H1 (cell line): ENCODE results near the gene PYGB. TPM values are rescaled to one million over a fixed set of nuclear protein-coding genes. Genes with fewer than 3 reads are reported as not detected.

Experiments used
- CTCF ChIA-PET: fragments of 300-600 bp; sonication (Branson Sonifier 250); formaldehyde crosslinking; loops from one replicate; lab custom pipeline; 2021; ENCODE audit not compliant: partially characterized antibody; lab: Charles Lee
- POLR2A ChIA-PET: fragments of 300-600 bp; sonication (Branson Sonifier 250); formaldehyde crosslinking; loops from one replicate; lab custom pipeline; 2021; ENCODE audit warnings: inconsistent platforms; ENCODE audit not compliant: partially characterized antibody; lab: Charles Lee
- DNase-seq, 2 experiments: peaks; one replicate each; pipeline versions ENCODE4 v3.0.0 to v3.0.0-alpha.2; 2010 to 2022; ENCODE audit warnings: low spot score in 2 of 2, low read depth in 1 of 2, mixed read lengths in 1 of 2
- FAIRE-seq: peaks from 2 replicates; lab custom pipeline; 2011; peaks lifted over from hg19 to GRCh38; lab: Jason Lieb, UNC
- H2AFZ ChIP-seq: 2 replicates; pipeline ENCODE4 v1.8.1; 2012; ENCODE audit warnings: low read length, inconsistent platforms
- H2AK5ac ChIP-seq: 2 replicates; pipeline ENCODE4 v1.6.1; 2013; ENCODE audit warnings: low read depth, low read length
- H2BK120ac ChIP-seq: replicated peaks from 2 replicates; pipeline ENCODE3; 2013; ENCODE audit warnings: low read depth, low read length, inconsistent platforms
- H2BK12ac ChIP-seq: 2 replicates; pipeline ENCODE4 v1.6.1; 2013; ENCODE audit warnings: low read depth, low read length
- H2BK15ac ChIP-seq: 2 replicates; pipeline ENCODE4 v1.6.1; 2013; ENCODE audit warnings: low read length
- H2BK20ac ChIP-seq: 2 replicates; pipeline ENCODE4 v1.6.1; 2013; ENCODE audit warnings: low read length
- H2BK5ac ChIP-seq: 2 replicates; pipeline ENCODE4 v1.6.1; 2013; ENCODE audit warnings: low read depth, low read length
- H3K14ac ChIP-seq: 2 replicates; pipeline ENCODE4 v1.6.1; 2013; ENCODE audit warnings: inconsistent platforms; ENCODE audit not compliant: insufficient read length
- H3K18ac ChIP-seq: 2 replicates; pipeline ENCODE4 v1.6.1; 2013; ENCODE audit warnings: low read length; ENCODE audit errors: extremely low read depth
- H3K23ac ChIP-seq: 2 replicates; pipeline ENCODE4 v1.6.1; 2013; ENCODE audit warnings: inconsistent platforms; ENCODE audit not compliant: insufficient read length
- H3K23me2 ChIP-seq: 2 replicates; pipeline ENCODE4 v1.6.1; 2013; ENCODE audit warnings: low read depth, low read length
- H3K27ac ChIP-seq: 2 replicates; pipeline ENCODE4 v1.6.1; 2011; ENCODE audit warnings: low read depth, low read length, inconsistent platforms
- H3K27me3 ChIP-seq, 4 experiments: replicated peaks in 1 of 4; 1 replicate in 1 of 4; 2 replicates in 3 of 4; pipeline versions ENCODE4 v1.6.1 to v1.8.1; 2011 to 2013; ENCODE audit warnings: low read length in 3 of 4, mild to moderate bottlenecking in 3 of 4, inconsistent platforms in 2 of 4, mixed read lengths in 2 of 4, moderate library complexity in 1 of 4; ENCODE audit not compliant: control insufficient read depth in 3 of 4, insufficient read depth in 3 of 4; ENCODE audit errors: extremely low read depth in 1 of 4
- H3K36me3 ChIP-seq, 4 experiments: 2 replicates each; pipeline versions ENCODE4 v1.6.1 to v1.8.1; 2011 to 2013; ENCODE audit warnings: mild to moderate bottlenecking in 4 of 4, low read length in 3 of 4, moderate library complexity in 2 of 4, control low read depth in 1 of 4, inconsistent platforms in 1 of 4; ENCODE audit not compliant: insufficient read depth in 4 of 4, control insufficient read depth in 2 of 4
- H3K4ac ChIP-seq: replicated peaks from 2 replicates; pipeline ENCODE3; 2013; ENCODE audit warnings: low read length, low read depth, mixed read lengths, inconsistent platforms; ENCODE audit not compliant: insufficient read length
- H3K4me1 ChIP-seq, 4 experiments: replicated peaks in 1 of 4; 1 replicate in 1 of 4; 2 replicates in 3 of 4; pipeline versions ENCODE4 v1.6.1 to v1.8.1; 2011 to 2013; ENCODE audit warnings: low read length in 3 of 4, inconsistent platforms in 2 of 4, mixed read lengths in 1 of 4; ENCODE audit not compliant: insufficient read depth in 4 of 4, control insufficient read depth in 3 of 4
- H3K4me2 ChIP-seq, 2 experiments: 2 replicates each; pipeline versions ENCODE4 v1.6.1 to v1.8.1; 2011 to 2013; ENCODE audit warnings: low read depth in 2 of 2, low read length in 2 of 2, control low read depth in 1 of 2, inconsistent platforms in 1 of 2, mild to moderate bottlenecking in 1 of 2; ENCODE audit not compliant: insufficient read depth in 1 of 2
- H3K4me3 ChIP-seq, 4 experiments: fragments of 200-600, 300-600 bp in 1 of 4; sonication (generic), shearing (Covaris generic), sonication (Bioruptor Twin) in 1 of 4; 2 replicates each; pipeline versions ENCODE4 v1.5.1 to v1.8.1; 2011 to 2016; ENCODE audit warnings: low read length in 4 of 4, low read depth in 3 of 4, control low read depth in 2 of 4, inconsistent platforms in 2 of 4, mild to moderate bottlenecking in 2 of 4, mixed read lengths in 1 of 4, moderate library complexity in 1 of 4; ENCODE audit not compliant: insufficient read depth in 2 of 4; ENCODE audit errors: extremely low read depth in 1 of 4
- H3K56ac ChIP-seq: replicated peaks from 2 replicates; pipeline ENCODE3; 2013; ENCODE audit warnings: low read depth, mild to moderate bottlenecking, mixed read lengths, low read length, inconsistent platforms; ENCODE audit not compliant: insufficient read length
- H3K79me1 ChIP-seq: 2 replicates; pipeline ENCODE4 v1.6.1; 2013; ENCODE audit warnings: low read depth, low read length, control low read depth
- H3K79me2 ChIP-seq, 2 experiments: 2 replicates each; pipeline versions ENCODE4 v1.6.1 to v1.8.1; 2012 to 2013; ENCODE audit warnings: low read length in 2 of 2, mild to moderate bottlenecking in 2 of 2, inconsistent platforms in 1 of 2; ENCODE audit not compliant: insufficient read depth in 2 of 2, control insufficient read depth in 1 of 2
- H3K9ac ChIP-seq, 4 experiments: replicated peaks in 1 of 4; 1 replicate in 1 of 4; 2 replicates in 3 of 4; pipeline versions ENCODE4 v1.6.1 to v1.8.1; 2011 to 2013; ENCODE audit warnings: low read depth in 3 of 4, low read length in 3 of 4, control low read depth in 2 of 4, mild to moderate bottlenecking in 2 of 4, moderate library complexity in 2 of 4, inconsistent platforms in 1 of 4; ENCODE audit errors: extremely low read depth in 1 of 4
- H3K9me3 ChIP-seq, 2 experiments: 2 replicates each; pipeline versions ENCODE4 v1.6.1 to v1.8.1; 2012 to 2013; ENCODE audit warnings: mild to moderate bottlenecking in 2 of 2, moderate library complexity in 2 of 2, control low read depth in 1 of 2, inconsistent platforms in 1 of 2, low read depth in 1 of 2, low read length in 1 of 2, mixed read lengths in 1 of 2; ENCODE audit not compliant: insufficient read depth in 2 of 2
- H4K20me1 ChIP-seq, 2 experiments: replicated peaks in 1 of 2; 2 replicates each; pipeline versions ENCODE3 to v1.8.1; 2011 to 2013; ENCODE audit warnings: inconsistent platforms in 2 of 2, low read length in 2 of 2, mild to moderate bottlenecking in 1 of 2; ENCODE audit not compliant: insufficient read depth in 2 of 2, control insufficient read depth in 1 of 2
- H4K5ac ChIP-seq: 2 replicates; pipeline ENCODE4 v1.6.1; 2013; ENCODE audit warnings: low read length, low read depth, mixed read lengths, inconsistent platforms; ENCODE audit not compliant: insufficient read length
- H4K8ac ChIP-seq: 2 replicates; pipeline ENCODE4 v1.8.0; 2013; ENCODE audit warnings: mild to moderate bottlenecking, moderate library complexity, low read length, inconsistent platforms; ENCODE audit not compliant: insufficient read depth; ENCODE audit errors: extremely low read depth
- H4K91ac ChIP-seq: replicated peaks from 2 replicates; pipeline ENCODE3; 2013; ENCODE audit warnings: low read length, mixed read lengths, inconsistent platforms; ENCODE audit not compliant: insufficient read length
- CBX8 ChIP-seq: fragments of 300-800, 300-1000 bp; sonication (generic); IDR thresholded peaks from 2 replicates; pipeline ENCODE4 v1.7.1; 2016; ENCODE audit warnings: low read depth, low read length, borderline replicate concordance
- CHD2 ChIP-seq: IDR thresholded peaks from 2 replicates; pipeline ENCODE4 v1.6.1; 2012; ENCODE audit warnings: low read length, improper control_type of control experiment
- HDAC6 ChIP-seq: IDR thresholded peaks from one replicate; pipeline ENCODE4 v1.7.1; 2012; ENCODE audit warnings: low read depth, mild to moderate bottlenecking, inconsistent platforms, low read length, moderate library complexity
- MAFK ChIP-seq: IDR thresholded peaks from 2 replicates; pipeline ENCODE4 v1.6.1; 2012; ENCODE audit warnings: low read depth, mild to moderate bottlenecking, improper control_type of control experiment, low read length
- PHF8 ChIP-seq: fragments of 200-600 bp; sonication (generic); conservative IDR thresholded peaks from 2 replicates; pipeline ENCODE4 v1.7.1; 2012; ENCODE audit warnings: low read depth, mild to moderate bottlenecking, inconsistent platforms, low read length, moderate library complexity
- SIX5 ChIP-seq: IDR thresholded peaks from 2 replicates; pipeline ENCODE4 v1.6.1; 2011; ENCODE audit warnings: mild to moderate bottlenecking, low read depth, low read length
- SUZ12 ChIP-seq: fragments of 200-600 bp; sonication (generic); IDR thresholded peaks from 2 replicates; pipeline ENCODE4 v1.6.1; 2012; ENCODE audit warnings: mild to moderate bottlenecking, inconsistent platforms, low read length, moderate library complexity, mixed read lengths
- TCF12 ChIP-seq: IDR thresholded peaks from 2 replicates; pipeline ENCODE4 v1.6.1; 2011; ENCODE audit warnings: low read depth, mild to moderate bottlenecking, low read length
- WGBS, 2 experiments: shearing (Covaris generic) in 1 of 2; methylation state at CpG; one replicate each; pipeline versions ENCODE4 v1.1.6 to v1.1.7; 2013 to 2015; ENCODE audit warnings: low lambda C conversion rate in 2 of 2, mixed read lengths in 2 of 2, inconsistent platforms in 1 of 2, low coverage in 1 of 2, missing lambda C conversion rate in 1 of 2; ENCODE audit not compliant: insufficient replicate concordance in 2 of 2, insufficient coverage in 1 of 2, insufficient read length in 1 of 2; ENCODE audit errors: extremely low coverage in 1 of 2, missing lambda C conversion rate in 1 of 2; 5-methylcytosine and 5-hydroxymethylcytosine counted together
- polyA plus RNA-seq, 7 experiments: library from polyadenylated mRNA; depleted of rRNA in 3 of 7; stranded (reverse) in 5 of 7; unstranded in 2 of 7; fragments of >200 nt in 5 of 7; fragments of 200-250 nt in 2 of 7; gene quantifications; 1 replicate in 5 of 7; 2 replicates in 1 of 7; 4 replicates in 1 of 7; pipeline versions ENCODE4 v1.2.1 to v1.2.3, GENCODE V29; 2011 to 2013; ENCODE audit warnings: missing spikeins in 2 of 7, mixed read lengths in 2 of 7
- total RNA-seq: library from RNA; stranded (reverse); fragmentation: NEBNext Ultra II Directional; extraction: Animal tissue kit (Norgen Biotek cat#: 25700); gene quantifications from 2 replicates; pipeline ENCODE4 v1.2.1, GENCODE V29; 2021
- TF ChIP-seq, protein P1 (sequence below): IDR thresholded peaks from 2 replicates; pipeline ENCODE4 v1.6.1; 2012; ENCODE audit warnings: inconsistent platforms

The PYGB gene
- total and polyA plus RNA-seq, 2 of the 8 experiments (the other 6 are each of a cell fraction or from before 2014, with no cell fraction given), result 26.6 to 56.0 TPM

DNA sequence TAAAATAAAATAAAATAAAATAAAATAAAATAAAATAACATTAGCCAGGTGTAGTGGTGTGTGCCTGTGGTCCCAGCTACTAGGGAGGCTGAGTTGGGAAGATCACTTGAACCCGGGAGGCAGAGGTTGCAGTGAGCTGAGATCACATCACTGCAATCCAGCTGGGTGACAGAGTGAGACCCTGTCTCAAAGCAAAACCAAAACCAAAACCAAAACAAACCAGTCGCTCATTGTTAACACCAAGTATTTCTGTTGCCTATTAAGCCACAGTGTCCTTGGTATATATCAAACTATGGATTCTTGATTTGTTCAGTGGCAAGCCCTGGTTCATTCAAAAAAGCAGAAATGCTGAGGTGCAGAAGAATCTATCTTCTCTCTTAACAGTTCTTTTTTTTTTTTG, 65.7 kb downstream of the PYGB start:
- H2BK20ac ChIP-seq, result no peak overlapping the region
- ChIA-PET POLR2A (no interaction called here), CTCF (interaction anchor here (2.0 to 5.5 kb wide), 3 partner anchors 13 to 85 kb away, joined by 14 to 42 read pairs (median 16); no protein-coding TSS in a partner anchor)
- no peaks in the 10 kb centered on the region for H3K79me2 ChIP-seq
- peaks cover 2 to 3% of the 10 kb centered on the region in 2 experiments for H4K20me1 ChIP-seq
- no peak overlapping the region for H2BK120ac ChIP-seq
- no peak overlapping the region for H2AK5ac ChIP-seq
- H2BK12ac ChIP-seq, result no peak overlapping the region
- H3K79me1 ChIP-seq, result peaks cover 2% of the 10 kb centered on the region
- H3K4ac ChIP-seq, result no peak overlapping the region
- TF ChIP-seq CHD2 (no peak), SIX5 (no peak), CBX8 (no peak), SUZ12 (no peak), PHF8 (no peak), MAFK (no peak), HDAC6 (no peak), TCF12 (no peak)
- TF ChIP-seq, protein P1, sequence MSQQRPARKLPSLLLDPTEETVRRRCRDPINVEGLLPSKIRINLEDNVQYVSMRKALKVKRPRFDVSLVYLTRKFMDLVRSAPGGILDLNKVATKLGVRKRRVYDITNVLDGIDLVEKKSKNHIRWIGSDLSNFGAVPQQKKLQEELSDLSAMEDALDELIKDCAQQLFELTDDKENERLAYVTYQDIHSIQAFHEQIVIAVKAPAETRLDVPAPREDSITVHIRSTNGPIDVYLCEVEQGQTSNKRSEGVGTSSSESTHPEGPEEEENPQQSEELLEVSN, result no peak
- H3K27ac ChIP-seq, result no peak overlapping the region
- H3K9ac ChIP-seq, result no peak overlapping the region
- H3K27me3 ChIP-seq, result no peaks in the 10 kb centered on the region
- no peak overlapping the region for H2BK5ac ChIP-seq
- DNase-seq, result no peak
- no peak overlapping the region for H4K91ac ChIP-seq
- H2BK15ac ChIP-seq, result no peak overlapping the region
- H4K5ac ChIP-seq, result no peak overlapping the region
- H3K36me3 ChIP-seq, result peaks cover 0 to 7% (median 1%) of the 10 kb centered on the region in 4 experiments; a peak in 3 of 8 replicates
- FAIRE-seq, result no peak
- H3K56ac ChIP-seq, result no peak overlapping the region
- H3K23ac ChIP-seq, result no peak overlapping the region
- no peak overlapping the region for H3K4me3 ChIP-seq
- H3K4me1 ChIP-seq, result peaks cover 0 to 3% (median 0%) of the 10 kb centered on the region in 4 experiments; a peak in 2 of 7 replicates
- H3K14ac ChIP-seq, result no peak overlapping the region
- peaks cover 0 to 4% of the 10 kb centered on the region in 2 experiments; a peak in 1 of 4 replicates for H3K9me3 ChIP-seq
- H3K4me2 ChIP-seq, result no peak overlapping the region
- no peak overlapping the region for H2AFZ ChIP-seq
- H4K8ac ChIP-seq, result no peak overlapping the region
- 0 out of 2 replicates have a peak, but pooled peaks cover 1% of the 10 kb centered on the region for H3K23me2 ChIP-seq
- H3K18ac ChIP-seq, result no peak overlapping the region
- 88% methylated on average over 2 of the region's 2 CpGs; no CpG with 5 or more reads in 1 of the 2 experiments for WGBS, 2 experiments
